Neutrophil (primary cell): ENCODE results near the gene TIMM50.

Source experiments
- H3K27ac ChIP-seq: fragments of 200-600 bp; sonication (generic); 2 replicates; pipeline ENCODE4 v1.5.1; 2016; ENCODE audit warnings: mild to moderate bottlenecking, moderate library complexity
- H3K27me3 ChIP-seq: fragments of 200-600 bp; sonication (generic); 2 replicates; pipeline ENCODE4 v1.6.0; 2016; ENCODE audit warnings: mild to moderate bottlenecking
- H3K36me3 ChIP-seq: fragments of 200-600 bp; sonication (generic); 2 replicates; pipeline ENCODE4 v1.5.1; 2017
- H3K4me1 ChIP-seq, 2 experiments: fragments of 200-600 bp in 1 of 2; sonication (generic) in 1 of 2; 1 replicate in 1 of 2; 2 replicates in 1 of 2; pipeline versions ENCODE4 v1.5.1 to v1.6.1; 2013 to 2016; ENCODE audit warnings: low read depth in 1 of 2, low read length in 1 of 2, mild to moderate bottlenecking in 1 of 2, moderate library complexity in 1 of 2; ENCODE audit not compliant: control insufficient read depth in 1 of 2, insufficient read depth in 1 of 2
- H3K4me3 ChIP-seq, 2 experiments: fragments of 200-600 bp in 1 of 2; sonication (generic) in 1 of 2; 1 replicate in 1 of 2; 2 replicates in 1 of 2; pipeline ENCODE4 v1.5.1; 2013 to 2016; ENCODE audit warnings: low read depth in 1 of 2, low read length in 1 of 2, mild to moderate bottlenecking in 1 of 2, moderate library complexity in 1 of 2
- H3K9me3 ChIP-seq: fragments of 200-600 bp; sonication (generic); 2 replicates; pipeline ENCODE4 v1.5.1; 2016
- CTCF ChIP-seq: fragments of 200-600 bp; sonication (generic); IDR thresholded peaks from 2 replicates; pipeline ENCODE4 v1.5.1; 2016; ENCODE audit warnings: antibody characterized with exemption

The TIMM50 gene

GRCh38 chr19:39518458-39518857, 37.8 kb downstream of the TIMM50 start:
- H3K27me3 ChIP-seq, result peaks cover 68% of the 10 kb centered on the region
- no peaks in the 10 kb centered on the region for H3K9me3 ChIP-seq
- H3K4me3 ChIP-seq, result no peak overlapping the region
- no peak for TF ChIP-seq CTCF
- H3K27ac ChIP-seq, result no peak overlapping the region
- no peaks in the 10 kb centered on the region for H3K36me3 ChIP-seq
- no peaks in the 10 kb centered on the region for H3K4me1 ChIP-seq

- no peak for TF ChIP-seq CTCF
- H3K9me3 ChIP-seq, result no peaks in the 10 kb centered on the region
- H3K4me1 ChIP-seq, result no peaks in the 10 kb centered on the region
- peaks cover 63% of the 10 kb centered on the region for H3K27me3 ChIP-seq
- H3K4me3 ChIP-seq, result no peak overlapping the region
- no peak overlapping the region for H3K27ac ChIP-seq
- no peaks in the 10 kb centered on the region for H3K36me3 ChIP-seq
Measured at GRCh38 chr19:39518975-39519374, 38.3 kb downstream of the TIMM50 start.

- H3K4me3 ChIP-seq, result no peak overlapping the region
- no peak for TF ChIP-seq CTCF
- no peaks in the 10 kb centered on the region for H3K4me1 ChIP-seq
- H3K9me3 ChIP-seq, result no peaks in the 10 kb centered on the region
- H3K27ac ChIP-seq, result no peak overlapping the region
- no peaks in the 10 kb centered on the region for H3K36me3 ChIP-seq
- peaks cover 44% of the 10 kb centered on the region for H3K27me3 ChIP-seq
Measured at GRCh38 chr19:39520541-39521484, 40.2 kb downstream of the TIMM50 start.

GRCh38 chr19:39524495-39524894, 43.9 kb downstream of the TIMM50 start:
- no peaks in the 10 kb centered on the region for H3K4me1 ChIP-seq
- no peak overlapping the region for H3K4me3 ChIP-seq
- peaks cover 7% of the 10 kb centered on the region for H3K27me3 ChIP-seq
- no peaks in the 10 kb centered on the region for H3K9me3 ChIP-seq
- H3K27ac ChIP-seq, result no peak overlapping the region
- H3K36me3 ChIP-seq, result no peaks in the 10 kb centered on the region
- TF ChIP-seq CTCF, result no peak

- H3K4me3 ChIP-seq, result no peak overlapping the region
Measured at GRCh38 chr19:39525205-39525604, 44.6 kb downstream of the TIMM50 start.

More at GRCh38 chr19:39525205-39525604, 44.6 kb downstream of the TIMM50 start:
- peaks cover 4% of the 10 kb centered on the region for H3K27me3 ChIP-seq
- H3K9me3 ChIP-seq, result no peaks in the 10 kb centered on the region
- H3K36me3 ChIP-seq, result no peaks in the 10 kb centered on the region
- TF ChIP-seq CTCF, result no peak
- no peaks in the 10 kb centered on the region for H3K4me1 ChIP-seq
- no peak overlapping the region for H3K27ac ChIP-seq
